GM12873 (cell line): ENCODE results near the gene TCERG1.

Experiments
- CTCF ChIP-seq: IDR thresholded peaks from 2 replicates; pipeline ENCODE4 v1.5.1; 2012; ENCODE audit warnings: low read depth, mild to moderate bottlenecking, moderate library complexity, low read length, control low read depth; ENCODE audit not compliant: insufficient read depth; ENCODE audit errors: missing control alignments

The TCERG1 gene

GRCh38 chr5:146507428-146507827 lies 60.3 kb downstream of the TCERG1 start:
- TF ChIP-seq CTCF: no peak

GRCh38 chr5:146510559-146511125 lies 63.5 kb downstream of the TCERG1 start:
- no peak for TF ChIP-seq CTCF

GRCh38 chr5:146513462-146513861 lies 66.3 kb downstream of the TCERG1 start:
- TF ChIP-seq CTCF: no peak

- TF ChIP-seq CTCF: no peak
These were observed 67.4 kb downstream of the TCERG1 start for GRCh38 chr5:146514575-146514974.

- TF ChIP-seq CTCF: no peak
These were observed 68.5 kb downstream of the TCERG1 start for GRCh38 chr5:146515473-146516150.

- TF ChIP-seq CTCF: no peak
These were observed 69.0 kb downstream of the TCERG1 start, which contains the start of gene GPR151 for GRCh38 chr5:146516151-146516475. Gene GPR151 (minus strand): TSS chr5:146516190. CDS start chr5:146516113, 77 bp downstream.

- TF ChIP-seq CTCF: no peak
These were observed 72.4 kb downstream of the TCERG1 start for GRCh38 chr5:146519554-146519953.

- TF ChIP-seq CTCF: no peak
These were observed 73.6 kb downstream of the TCERG1 start for GRCh38 chr5:146520731-146521130.
